Endothelial cell of umbilical vein (primary cell): ENCODE results near the gene MTAP. TPM values are rescaled to one million over a fixed set of nuclear protein-coding genes. Genes with fewer than 3 reads are reported as not detected.

Experiments used
- BruUV-seq: library from RNA; stranded (reverse); fragments of 400-500 nt; replicated peaks from 2 replicates; lab custom pipeline; 2021; lab: Mats Ljungman, UMichigan
- CTCF ChIA-PET: fragments of 300-600, 350-600 bp; sonication (Branson Sonifier 250); formaldehyde crosslinking; loops from one replicate; lab custom pipeline; 2021; ENCODE audit warnings: antibody characterized with exemption, inconsistent platforms; lab: Charles Lee
- POLR2A ChIA-PET: fragments of 300-600, 350-600 bp; sonication (Branson Sonifier 250); formaldehyde crosslinking; loops from one replicate; lab custom pipeline; 2021; ENCODE audit warnings: antibody characterized with exemption, inconsistent platforms; lab: Charles Lee
- DNase-seq: peaks from one replicate; pipeline ENCODE4 v3.0.0-alpha.2; 2011; ENCODE audit warnings: low read depth, low spot score
- FAIRE-seq: peaks from 2 replicates; lab custom pipeline; 2011; peaks lifted over from hg19 to GRCh38; lab: Jason Lieb, UNC
- H2AFZ ChIP-seq: 2 replicates; pipeline ENCODE4 v1.6.0; 2012; ENCODE audit warnings: low read depth, low read length, control low read depth, inconsistent platforms
- H3K27ac ChIP-seq: 2 replicates; pipeline ENCODE4 v1.5.1; 2011; ENCODE audit warnings: low read depth, mild to moderate bottlenecking, control low read depth, low read length, moderate library complexity; ENCODE audit not compliant: insufficient read depth
- H3K27me3 ChIP-seq, 2 experiments: 2 replicates each; pipeline versions ENCODE4 v1.6.0 to v1.6.1; 2011; ENCODE audit warnings: low read length in 2 of 2, mixed read lengths in 1 of 2; ENCODE audit not compliant: control insufficient read depth in 2 of 2, insufficient read depth in 2 of 2
- H3K36me3 ChIP-seq, 2 experiments: 2 replicates in 1 of 2; 3 replicates in 1 of 2; pipeline ENCODE4 v1.5.1; 2011; ENCODE audit warnings: low read length in 2 of 2, mild to moderate bottlenecking in 1 of 2, moderate library complexity in 1 of 2; ENCODE audit not compliant: control insufficient read depth in 2 of 2, insufficient read depth in 2 of 2; ENCODE audit errors: extremely low read depth in 1 of 2
- H3K4me1 ChIP-seq: 3 replicates; pipeline ENCODE4 v1.5.1; 2011; ENCODE audit warnings: mild to moderate bottlenecking, low read length; ENCODE audit not compliant: control insufficient read depth, insufficient read depth; ENCODE audit errors: extremely low read depth
- H3K4me2 ChIP-seq: 2 replicates; pipeline ENCODE4 v1.6.1; 2011; ENCODE audit warnings: low read length, control low read depth, mixed read lengths; ENCODE audit not compliant: insufficient read depth
- H3K4me3 ChIP-seq, 3 experiments: fragments of 200-600 bp in 1 of 3; sonication (generic), shearing (Covaris generic) in 1 of 3; replicated peaks in 1 of 3; 2 replicates each; pipeline ENCODE4 v1.5.1; 2011 to 2016; ENCODE audit warnings: control low read depth in 3 of 3, low read length in 3 of 3, mild to moderate bottlenecking in 2 of 3, inconsistent platforms in 1 of 3, low read depth in 1 of 3, moderate library complexity in 1 of 3; ENCODE audit not compliant: insufficient read depth in 1 of 3
- H3K79me2 ChIP-seq: 2 replicates; pipeline ENCODE4 v1.6.0; 2012; ENCODE audit warnings: low read length, inconsistent platforms; ENCODE audit not compliant: control insufficient read depth, insufficient read depth
- H3K9ac ChIP-seq: replicated peaks from 2 replicates; pipeline ENCODE3; 2011; ENCODE audit warnings: low read length, control low read depth; ENCODE audit not compliant: insufficient read depth; ENCODE audit errors: extremely low read depth
- H3K9me1 ChIP-seq: replicated peaks from 3 replicates; pipeline ENCODE4 v1.6.0; 2011; ENCODE audit warnings: mild to moderate bottlenecking, low read length; ENCODE audit not compliant: control insufficient read depth, insufficient read depth; ENCODE audit errors: extremely low read depth
- H3K9me3 ChIP-seq: replicated peaks from 2 replicates; pipeline ENCODE4 v1.5.1; 2012; ENCODE audit warnings: low read length, inconsistent platforms; ENCODE audit not compliant: control insufficient read depth, insufficient read depth
- H4K20me1 ChIP-seq: replicated peaks from 2 replicates; pipeline ENCODE3; 2011; ENCODE audit warnings: mild to moderate bottlenecking, low read length; ENCODE audit not compliant: control insufficient read depth, insufficient read depth; ENCODE audit errors: extremely low read depth
- CTCF ChIP-seq, 2 donors: IDR thresholded peaks; 1 replicate in 1 of 2; 2 replicates in 1 of 2; pipeline ENCODE4 v1.5.1; 2011; ENCODE audit warnings: low read length in 2 of 2, mild to moderate bottlenecking in 2 of 2, moderate library complexity in 2 of 2, control low read depth in 1 of 2, inconsistent platforms in 1 of 2, low read depth in 1 of 2; ENCODE audit not compliant: insufficient read depth in 1 of 2; ENCODE audit errors: extremely low read depth in 1 of 2
- EZH2 ChIP-seq: IDR thresholded peaks from 2 replicates; pipeline ENCODE4 v1.6.1; 2012; ENCODE audit warnings: borderline replicate concordance, low read depth, mild to moderate bottlenecking, moderate library complexity, low read length, inconsistent platforms; ENCODE audit not compliant: severe bottlenecking
- FOS ChIP-seq: IDR thresholded peaks from 2 replicates; pipeline ENCODE4 v1.6.1; 2011; ENCODE audit warnings: mild to moderate bottlenecking, low read length, moderate library complexity, borderline replicate concordance; ENCODE audit not compliant: insufficient read depth
- GATA2 ChIP-seq: IDR thresholded peaks from 2 replicates; pipeline ENCODE4 v1.7.0; 2011; ENCODE audit warnings: low read depth, mild to moderate bottlenecking, moderate library complexity, mixed read lengths, low read length; ENCODE audit not compliant: insufficient read length, insufficient read depth
- JUN ChIP-seq: IDR thresholded peaks from 2 replicates; pipeline ENCODE4 v1.6.1; 2011; ENCODE audit warnings: borderline replicate concordance, low read depth; ENCODE audit not compliant: insufficient read length, insufficient read depth
- MAX ChIP-seq: IDR thresholded peaks from 2 replicates; pipeline ENCODE4 v1.6.1; 2011; ENCODE audit not compliant: insufficient read depth, insufficient read length
- MYC ChIP-seq: IDR thresholded peaks from one replicate; pipeline ENCODE4 v1.6.1; 2011; ENCODE audit warnings: mild to moderate bottlenecking, low read depth, low read length
- POLR2A ChIP-seq: IDR thresholded peaks from 2 replicates; pipeline ENCODE4 v1.6.1; 2012; ENCODE audit warnings: low read depth, mild to moderate bottlenecking, control low read depth, low read length
- POLR2AphosphoS5 ChIP-seq: IDR thresholded peaks from 2 replicates; pipeline ENCODE4 v1.6.1; 2012; ENCODE audit warnings: low read depth, mild to moderate bottlenecking, control low read depth, low read length, moderate library complexity; ENCODE audit not compliant: insufficient read depth
- dilution Hi-C: fragments of 300-500 bp; cut with MboI; formaldehyde crosslinking; loops from one replicate; pipeline ENCODE4 v1.15.0; 2019; ENCODE audit warnings: low sequenced_read_pairs; ENCODE audit not compliant: extremely low pct_ligation_motif_present
- intact Hi-C: fragments of 100-400 bp; cut with micrococcal nuclease; formaldehyde crosslinking; loops from one replicate; pipeline ENCODE4 v1.10.0; 2022
- polyA plus RNA-seq, 4 experiments: library from polyadenylated mRNA; depleted of rRNA in 3 of 4; stranded (reverse) in 3 of 4; unstranded in 1 of 4; fragments of >200 nt; gene quantifications; 2 replicates each; pipeline versions ENCODE4 v1.2.1 to v1.2.3, GENCODE V29; 2011 to 2012; ENCODE audit warnings: missing spikeins in 1 of 4
- total RNA-seq: library from RNA; stranded (reverse); gene quantifications from 2 replicates; pipeline ENCODE4 v1.2.3, GENCODE V29; 2021

Gene MTAP
- total and polyA plus RNA-seq, 2 donors (not counting 3 experiments of a cell fraction or from before 2014, with no cell fraction given): 11.3 to 55.1 TPM

GRCh38 chr9:21889673-21890072 lies 87.2 kb downstream of the MTAP start:
- no peaks in the 10 kb centered on the region for H3K9me3 ChIP-seq
- no peak for TF ChIP-seq POLR2AphosphoS5
- no peak for TF ChIP-seq MAX
- no peak for TF ChIP-seq GATA2
- no peak for TF ChIP-seq JUN
- TF ChIP-seq POLR2A: no peak
- no peak for TF ChIP-seq CTCF (IDR thresholded peaks at IDR 0.05; ENCODE audit: extremely low read depth in 1 of 2, insufficient read depth in 1 of 2, low read depth in 1 of 2, low read length in 2 of 2)
- TF ChIP-seq EZH2: no peak
- TF ChIP-seq FOS: no peak
- TF ChIP-seq MYC: no peak
- no peak overlapping the region for H3K4me3 ChIP-seq
- ChIA-PET CTCF (interaction anchor here (1.5 kb wide), 1 partner anchor 10 kb away, joined by 5 read pairs; no protein-coding TSS in a partner anchor), POLR2A (no interaction called here)
- no peak overlapping the region for H2AFZ ChIP-seq
- H3K27ac ChIP-seq: no peak overlapping the region
- H3K9ac ChIP-seq: no peak overlapping the region
- no peaks in the 10 kb centered on the region for H3K79me2 ChIP-seq
- no TSS peak for BruUV-seq
- intact Hi-C loops (loop anchor here (5.0 kb wide), 1 partner anchor 1158 kb away; no protein-coding TSS in a partner anchor), dilution Hi-C loops (no loop called here)
- H3K27me3 ChIP-seq: no peaks in the 10 kb centered on the region
- no peaks in the 10 kb centered on the region for H3K9me1 ChIP-seq
- DNase-seq: no peak
- H3K4me2 ChIP-seq: no peak overlapping the region
- H3K36me3 ChIP-seq: peaks cover 0 to 2% of the 10 kb centered on the region in 2 experiments
- H3K4me1 ChIP-seq: no peaks in the 10 kb centered on the region
- H4K20me1 ChIP-seq: no peaks in the 10 kb centered on the region
- FAIRE-seq: no peak
